CD4-positive, alpha-beta T cell treated with Interleukin-15 for 1 hour (primary cell): ENCODE data around the gene HAGH.

Experiments used
- DNase-seq: peaks from one replicate; pipeline ENCODE4 v3.0.0-alpha.2; 2020

The HAGH gene

DNA sequence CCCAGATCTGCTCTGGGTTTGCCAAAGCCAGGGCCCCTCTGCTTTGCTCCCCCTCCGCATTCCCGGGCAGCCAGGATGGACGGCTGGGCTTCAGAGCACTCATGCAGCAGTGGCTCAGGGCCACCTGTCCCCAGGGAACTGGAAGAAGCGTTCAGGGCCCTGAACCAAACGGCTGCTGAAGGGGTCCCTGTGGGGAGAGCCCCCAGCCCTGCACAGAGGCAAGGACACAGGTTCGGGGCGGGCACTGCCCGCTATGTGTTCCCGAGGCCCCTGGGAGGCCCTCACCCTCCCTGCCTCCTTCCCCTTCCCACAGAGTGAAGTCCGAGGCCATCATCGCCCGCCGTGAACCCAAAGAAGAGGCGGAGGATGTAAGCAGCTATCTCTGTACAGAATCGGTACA is 65.7 kb downstream of the HAGH start:
- DNase-seq: no peak

- DNase-seq: no peak
Measured at GRCh38 chr16:1759511-1759910, 67.1 kb downstream of the HAGH start.

GRCh38 chr16:1758923-1759322 is 67.7 kb downstream of the HAGH start:
- no peak for DNase-seq

- no peak for DNase-seq
Measured at GRCh38 chr16:1757714-1758461, 68.7 kb downstream of the HAGH start.
